NB4 (cell line): ENCODE results near the gene PACSIN3.

ENCODE experiments used
- DNase-seq: peaks from one replicate; pipeline ENCODE4 v3.0.0; 2010; ENCODE audit warnings: low read depth
- H3K4me3 ChIP-seq: one replicate; pipeline ENCODE4 v1.5.1; 2011; ENCODE audit warnings: mild to moderate bottlenecking, low read depth, low read length, moderate library complexity
- CTCF ChIP-seq: IDR thresholded peaks from one replicate; pipeline ENCODE4 v1.5.1; 2012; ENCODE audit warnings: low read depth, low read length
- MAX ChIP-seq: IDR thresholded peaks from 2 replicates; pipeline ENCODE4 v1.6.1; 2011; ENCODE audit warnings: low read depth, low read length
- MYC ChIP-seq: IDR thresholded peaks from 2 replicates; pipeline ENCODE4 v1.6.1; 2011; ENCODE audit warnings: low read depth, low read length
- POLR2A ChIP-seq: IDR thresholded peaks from 2 replicates; pipeline ENCODE4 v1.6.1; 2011; ENCODE audit warnings: mild to moderate bottlenecking; ENCODE audit not compliant: insufficient read length; ENCODE audit errors: extremely low read depth

PACSIN3 gene

GRCh38 chr11:47132490-47132889 is 53.7 kb downstream of the PACSIN3 start:
- H3K4me3 ChIP-seq: no peak overlapping the region
- DNase-seq: no peak
- TF ChIP-seq POLR2A (no peak), MYC (no peak), CTCF (no peak), MAX (no peak)

GRCh38 chr11:47131136-47131535 is 55.1 kb downstream of the PACSIN3 start:
- DNase-seq: no peak
- TF ChIP-seq MAX (no peak), POLR2A (no peak), CTCF (no peak), MYC (no peak)
- no peak overlapping the region for H3K4me3 ChIP-seq

- H3K4me3 ChIP-seq: no peak overlapping the region
- DNase-seq: no peak
- no peak for TF ChIP-seq MAX
- no peak for TF ChIP-seq CTCF
- TF ChIP-seq MYC: no peak
- TF ChIP-seq POLR2A: no peak
Measured at GRCh38 chr11:47130543-47130942, 55.7 kb downstream of the PACSIN3 start.
